22Rv1 (cell line): Measurements from ENCODE around the gene TMEM135.

ENCODE experiments used
- CTCF ChIP-seq: fragments of 450-650 bp; IDR thresholded peaks from 2 replicates; pipeline ENCODE4 v1.5.1; 2017; ENCODE audit warnings: mild to moderate bottlenecking
- ZFX ChIP-seq: fragments of 450-650 bp; IDR thresholded peaks from 2 replicates; pipeline ENCODE4 v1.6.1; 2017; ENCODE audit warnings: antibody characterized with exemption, borderline replicate concordance

GRCh38 chr11:87076874-87077429, 39.2 kb downstream of the TMEM135 start:
- TF ChIP-seq CTCF = no peak
- TF ChIP-seq ZFX = no peak
